Neural cell (in vitro differentiated cells): ENCODE measurements around the gene TDRD10. TPM values are rescaled to one million over a fixed set of nuclear protein-coding genes. Genes with fewer than 3 reads are reported as not detected.

Experiments
- H2AFZ ChIP-seq: fragments of 200-600, 300-800 bp; sonication (generic), shearing (Covaris generic); 2 replicates; pipeline ENCODE4 v1.6.0; 2014; ENCODE audit warnings: low read depth, mild to moderate bottlenecking, antibody characterized with exemption, low read length, moderate library complexity
- H3F3A ChIP-seq: fragments of 200-600 bp; shearing (Covaris generic); 2 replicates; pipeline ENCODE4 v1.6.1; 2016; ENCODE audit warnings: mild to moderate bottlenecking, moderate library complexity, mixed read lengths, antibody characterized with exemption, low read length; ENCODE audit not compliant: insufficient read depth, poor library complexity, severe bottlenecking
- H3K27ac ChIP-seq: fragments of 200-600, 300-800 bp; sonication (generic), shearing (Covaris generic); 2 replicates; pipeline ENCODE4 v1.5.1; 2014; ENCODE audit warnings: mild to moderate bottlenecking, low read length, moderate library complexity
- H3K27me3 ChIP-seq: fragments of 300-800, 200-600 bp; sonication (generic), shearing (Covaris generic); 2 replicates; pipeline ENCODE4 v1.6.0; 2014; ENCODE audit warnings: mild to moderate bottlenecking, low read depth, low read length, moderate library complexity; ENCODE audit not compliant: insufficient read depth
- H3K36me3 ChIP-seq: fragments of 300-800, 200-600 bp; sonication (generic), shearing (Covaris generic); 2 replicates; pipeline ENCODE4 v1.5.1; 2014; ENCODE audit warnings: mild to moderate bottlenecking, antibody characterized with exemption, low read length, moderate library complexity; ENCODE audit not compliant: insufficient read depth
- H3K4me2 ChIP-seq: fragments of 300-800, 200-600 bp; sonication (generic), shearing (Covaris generic); 2 replicates; pipeline ENCODE4 v1.6.0; 2014; ENCODE audit warnings: mild to moderate bottlenecking, low read length
- H3K4me3 ChIP-seq: fragments of 300-800, 200-600 bp; sonication (generic), shearing (Covaris generic); 2 replicates; pipeline ENCODE4 v1.5.1; 2014; ENCODE audit warnings: mild to moderate bottlenecking, low read length, moderate library complexity
- H3K79me2 ChIP-seq: fragments of 200-600 bp; shearing (Covaris generic); replicated peaks from 2 replicates; pipeline ENCODE4 v1.6.0; 2014; ENCODE audit warnings: mild to moderate bottlenecking, low read length, moderate library complexity; ENCODE audit not compliant: insufficient read depth
- H3K9ac ChIP-seq: fragments of 300-800, 200-600 bp; sonication (generic), shearing (Covaris generic); 2 replicates; pipeline ENCODE4 v1.6.1; 2016; ENCODE audit warnings: mild to moderate bottlenecking, low read length, mixed read lengths
- H3K9me2 ChIP-seq: fragments of 200-600 bp; shearing (Covaris generic); 2 replicates; pipeline ENCODE4 v1.6.1; 2016; ENCODE audit warnings: mild to moderate bottlenecking, low read length, mixed read lengths; ENCODE audit not compliant: insufficient read depth
- H3K9me3 ChIP-seq: fragments of 200-600, 300-800 bp; sonication (generic), shearing (Covaris generic); 2 replicates; pipeline ENCODE4 v1.6.1; 2016; ENCODE audit warnings: mild to moderate bottlenecking, mixed run types, low read length, moderate library complexity, mixed read lengths
- H4K20me1 ChIP-seq: fragments of 200-600 bp; shearing (Covaris generic); 2 replicates; pipeline ENCODE4 v1.6.1; 2016; ENCODE audit warnings: mild to moderate bottlenecking, mixed run types; ENCODE audit not compliant: insufficient read depth
- EP300 ChIP-seq: fragments of 450-650 bp; conservative IDR thresholded peaks from 2 replicates; pipeline ENCODE4 v1.6.1; 2014; ENCODE audit warnings: antibody characterized with exemption, mild to moderate bottlenecking, moderate library complexity; ENCODE audit not compliant: poor library complexity, severe bottlenecking
- EZH2 ChIP-seq: fragments of 200-600, 300-800 bp; shearing (Covaris generic), sonication (generic); IDR thresholded peaks from 2 replicates; pipeline ENCODE4 v1.6.1; 2014; ENCODE audit warnings: antibody characterized with exemption, low read length, borderline replicate concordance, mild to moderate bottlenecking; ENCODE audit not compliant: insufficient read depth, poor library complexity, severe bottlenecking
- MXI1 ChIP-seq: fragments of 450-650 bp; conservative IDR thresholded peaks from 2 replicates; pipeline ENCODE4 v1.6.1; 2014; ENCODE audit warnings: antibody characterized with exemption, mild to moderate bottlenecking; ENCODE audit not compliant: poor library complexity, severe bottlenecking
- POLR2AphosphoS5 ChIP-seq: IDR thresholded peaks from 2 replicates; pipeline ENCODE4 v1.6.1; 2012
- RAD21 ChIP-seq: fragments of 450-650 bp; conservative IDR thresholded peaks from 2 replicates; pipeline ENCODE4 v1.6.1; 2014; ENCODE audit warnings: antibody characterized with exemption, mild to moderate bottlenecking, moderate library complexity
- SMC3 ChIP-seq: fragments of 450-650 bp; conservative IDR thresholded peaks from 2 replicates; pipeline ENCODE4 v1.6.1; 2014; ENCODE audit warnings: antibody characterized with exemption, mild to moderate bottlenecking, moderate library complexity; ENCODE audit not compliant: poor library complexity
- TAF1 ChIP-seq: IDR thresholded peaks from 2 replicates; pipeline ENCODE4 v1.6.1; 2012; ENCODE audit warnings: low read depth
- polyA plus RNA-seq: library from polyadenylated mRNA; depleted of rRNA; stranded (reverse); fragments of >200 nt; gene quantifications from 2 replicates; pipeline ENCODE4 v1.2.3, GENCODE V29; 2014
- TF ChIP-seq, protein P1 (sequence below): IDR thresholded peaks from 2 replicates; pipeline ENCODE4 v1.6.1; 2012; ENCODE audit warnings: borderline replicate concordance
- TF ChIP-seq, protein P2 (sequence below): fragments of 450-650 bp; IDR thresholded peaks from 2 replicates; pipeline ENCODE4 v1.5.1; 2014; ENCODE audit warnings: antibody characterized with exemption, mild to moderate bottlenecking, moderate library complexity; ENCODE audit not compliant: poor library complexity, severe bottlenecking

TDRD10 gene
- polyA plus RNA-seq, 1 donor from 2014 or later: not detected

DNA sequence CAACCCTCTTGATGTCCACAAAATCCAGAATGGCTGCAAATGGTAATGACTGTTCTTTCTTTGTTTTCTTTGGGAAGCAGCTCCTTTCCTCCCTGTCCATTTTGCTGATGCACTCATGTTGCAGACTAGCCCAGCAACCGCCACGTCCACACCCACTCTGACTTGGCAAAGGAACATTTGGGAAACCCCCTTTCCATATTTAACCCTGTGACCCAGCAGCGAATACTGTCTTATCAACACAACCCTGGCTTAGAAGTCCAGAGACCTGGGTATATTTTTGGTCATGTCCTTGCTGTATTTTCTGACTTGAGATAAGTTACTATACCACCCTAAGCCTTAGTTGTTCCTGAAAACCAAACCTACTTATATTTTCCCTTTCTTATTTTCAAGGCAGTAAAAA lies 18.3 kb downstream of the TDRD10 start:
- H3F3A ChIP-seq: no peaks in the 10 kb centered on the region
- no peak overlapping the region for H2AFZ ChIP-seq
- TF ChIP-seq, protein P1, sequence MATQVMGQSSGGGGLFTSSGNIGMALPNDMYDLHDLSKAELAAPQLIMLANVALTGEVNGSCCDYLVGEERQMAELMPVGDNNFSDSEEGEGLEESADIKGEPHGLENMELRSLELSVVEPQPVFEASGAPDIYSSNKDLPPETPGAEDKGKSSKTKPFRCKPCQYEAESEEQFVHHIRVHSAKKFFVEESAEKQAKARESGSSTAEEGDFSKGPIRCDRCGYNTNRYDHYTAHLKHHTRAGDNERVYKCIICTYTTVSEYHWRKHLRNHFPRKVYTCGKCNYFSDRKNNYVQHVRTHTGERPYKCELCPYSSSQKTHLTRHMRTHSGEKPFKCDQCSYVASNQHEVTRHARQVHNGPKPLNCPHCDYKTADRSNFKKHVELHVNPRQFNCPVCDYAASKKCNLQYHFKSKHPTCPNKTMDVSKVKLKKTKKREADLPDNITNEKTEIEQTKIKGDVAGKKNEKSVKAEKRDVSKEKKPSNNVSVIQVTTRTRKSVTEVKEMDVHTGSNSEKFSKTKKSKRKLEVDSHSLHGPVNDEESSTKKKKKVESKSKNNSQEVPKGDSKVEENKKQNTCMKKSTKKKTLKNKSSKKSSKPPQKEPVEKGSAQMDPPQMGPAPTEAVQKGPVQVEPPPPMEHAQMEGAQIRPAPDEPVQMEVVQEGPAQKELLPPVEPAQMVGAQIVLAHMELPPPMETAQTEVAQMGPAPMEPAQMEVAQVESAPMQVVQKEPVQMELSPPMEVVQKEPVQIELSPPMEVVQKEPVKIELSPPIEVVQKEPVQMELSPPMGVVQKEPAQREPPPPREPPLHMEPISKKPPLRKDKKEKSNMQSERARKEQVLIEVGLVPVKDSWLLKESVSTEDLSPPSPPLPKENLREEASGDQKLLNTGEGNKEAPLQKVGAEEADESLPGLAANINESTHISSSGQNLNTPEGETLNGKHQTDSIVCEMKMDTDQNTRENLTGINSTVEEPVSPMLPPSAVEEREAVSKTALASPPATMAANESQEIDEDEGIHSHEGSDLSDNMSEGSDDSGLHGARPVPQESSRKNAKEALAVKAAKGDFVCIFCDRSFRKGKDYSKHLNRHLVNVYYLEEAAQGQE: no peak
- TF ChIP-seq EZH2 (no peak), TAF1 (no peak), SMC3 (no peak), POLR2AphosphoS5 (no peak), RAD21 (no peak), EP300 (no peak), MXI1 (no peak)
- TF ChIP-seq, protein P2, sequence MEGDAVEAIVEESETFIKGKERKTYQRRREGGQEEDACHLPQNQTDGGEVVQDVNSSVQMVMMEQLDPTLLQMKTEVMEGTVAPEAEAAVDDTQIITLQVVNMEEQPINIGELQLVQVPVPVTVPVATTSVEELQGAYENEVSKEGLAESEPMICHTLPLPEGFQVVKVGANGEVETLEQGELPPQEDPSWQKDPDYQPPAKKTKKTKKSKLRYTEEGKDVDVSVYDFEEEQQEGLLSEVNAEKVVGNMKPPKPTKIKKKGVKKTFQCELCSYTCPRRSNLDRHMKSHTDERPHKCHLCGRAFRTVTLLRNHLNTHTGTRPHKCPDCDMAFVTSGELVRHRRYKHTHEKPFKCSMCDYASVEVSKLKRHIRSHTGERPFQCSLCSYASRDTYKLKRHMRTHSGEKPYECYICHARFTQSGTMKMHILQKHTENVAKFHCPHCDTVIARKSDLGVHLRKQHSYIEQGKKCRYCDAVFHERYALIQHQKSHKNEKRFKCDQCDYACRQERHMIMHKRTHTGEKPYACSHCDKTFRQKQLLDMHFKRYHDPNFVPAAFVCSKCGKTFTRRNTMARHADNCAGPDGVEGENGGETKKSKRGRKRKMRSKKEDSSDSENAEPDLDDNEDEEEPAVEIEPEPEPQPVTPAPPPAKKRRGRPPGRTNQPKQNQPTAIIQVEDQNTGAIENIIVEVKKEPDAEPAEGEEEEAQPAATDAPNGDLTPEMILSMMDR: no peak
- H3K4me2 ChIP-seq: no peak overlapping the region
- H3K79me2 ChIP-seq: no peaks in the 10 kb centered on the region
- no peak overlapping the region for H3K9ac ChIP-seq
- no peaks in the 10 kb centered on the region for H3K36me3 ChIP-seq
- no peaks in the 10 kb centered on the region for H4K20me1 ChIP-seq
- no peaks in the 10 kb centered on the region for H3K27me3 ChIP-seq
- no peak overlapping the region for H3K27ac ChIP-seq
- no peaks in the 10 kb centered on the region for H3K9me3 ChIP-seq
- no peak overlapping the region for H3K4me3 ChIP-seq
- H3K9me2 ChIP-seq: no peaks in the 10 kb centered on the region

DNA sequence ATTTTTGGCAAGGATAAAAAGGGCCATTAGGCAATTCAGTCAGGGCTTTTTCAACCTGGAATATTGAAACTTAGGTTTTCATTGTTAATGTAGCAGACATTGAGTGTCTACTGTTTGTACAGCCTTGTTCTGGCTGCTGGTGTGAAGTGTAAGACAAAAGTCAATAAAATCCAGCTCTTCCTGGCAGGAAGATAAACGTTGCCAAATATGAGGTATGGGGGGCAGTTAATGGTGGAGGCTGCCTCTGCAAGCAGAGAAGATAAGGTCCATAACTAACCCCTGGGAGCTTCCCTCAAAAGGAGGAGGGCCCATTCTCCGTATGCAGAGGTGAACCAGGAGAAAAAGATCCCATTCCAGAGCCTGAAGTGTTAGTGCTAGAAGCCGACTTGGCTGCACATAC lies 19.7 kb downstream of the TDRD10 start:
- Histone ChIP-seq H3K4me3 (no peak overlapping the region), H3K27me3 (no peaks in the 10 kb centered on the region), H3K9me3 (no peaks in the 10 kb centered on the region), H4K20me1 (no peaks in the 10 kb centered on the region), H3K9me2 (no peaks in the 10 kb centered on the region), H3K27ac (no peak overlapping the region), H3K79me2 (no peaks in the 10 kb centered on the region), H3K4me2 (no peak overlapping the region), H3K36me3 (no peaks in the 10 kb centered on the region), H2AFZ (no peak overlapping the region), H3K9ac (no peak overlapping the region), H3F3A (no peaks in the 10 kb centered on the region)
- TF ChIP-seq TAF1: no peak
- TF ChIP-seq, protein P1: no peak
- TF ChIP-seq SMC3: no peak
